ENCODE results near the gene SEC63.
"Not testable (repeated sequence)": the region's sequence is repeated elsewhere in the genome, so short reads cannot be mapped to it uniquely, and the experiment has no call there.

Gene SEC63

DNA sequence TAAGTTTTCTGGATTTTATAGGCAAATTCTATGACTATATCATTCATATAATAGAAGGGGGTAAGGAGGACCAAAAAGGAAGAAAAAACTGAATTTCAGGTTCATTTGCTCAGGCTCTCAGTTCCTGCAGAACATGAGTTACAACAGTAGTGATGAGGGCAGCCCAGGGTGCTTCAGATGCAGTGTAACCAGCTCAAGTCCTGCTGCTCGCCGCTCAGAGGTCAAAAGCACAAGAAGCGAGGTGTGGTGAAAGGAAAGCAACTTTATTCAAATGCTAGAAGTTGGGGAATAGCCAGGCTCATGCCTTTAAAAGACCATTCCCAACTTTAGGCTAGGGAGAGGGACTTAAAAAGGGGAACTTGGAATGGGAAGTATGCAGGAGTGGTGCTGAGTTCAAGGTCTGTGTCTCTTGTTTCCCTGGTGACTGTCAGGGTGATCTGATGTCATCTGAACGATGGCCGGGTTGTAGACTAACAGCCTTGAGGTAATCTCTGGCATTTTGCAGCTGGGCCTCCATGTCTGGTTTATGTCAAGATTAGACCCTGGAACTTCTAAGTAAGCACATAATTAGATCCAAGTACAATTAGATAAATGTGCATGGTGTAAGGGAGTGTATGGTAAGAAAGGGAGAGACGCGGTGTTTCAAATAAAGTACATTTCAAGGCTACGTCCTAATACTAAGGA is 14.5 kb upstream of the SEC63 start:
- no peak for DNase-seq

DNA sequence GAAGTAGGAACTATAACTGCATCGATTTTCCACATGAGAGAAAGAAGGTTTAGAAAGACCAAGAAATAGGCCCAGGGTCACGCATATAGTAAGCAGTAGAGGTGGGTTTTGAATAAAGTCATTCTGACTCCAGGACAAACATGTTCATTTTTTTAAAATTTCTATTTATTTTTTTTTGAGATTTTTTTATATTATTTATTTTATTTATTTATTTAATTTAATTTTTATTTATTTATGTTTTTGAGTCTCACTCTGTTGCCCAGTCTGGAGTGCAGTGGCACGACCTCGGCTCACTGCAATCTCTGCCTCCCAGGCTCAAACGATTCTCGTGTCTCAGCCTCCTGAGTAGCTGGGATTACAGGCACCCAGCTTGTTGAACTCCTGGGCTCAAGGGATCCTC is 13.2 kb upstream of the SEC63 start:
- no peak for DNase-seq

DNA sequence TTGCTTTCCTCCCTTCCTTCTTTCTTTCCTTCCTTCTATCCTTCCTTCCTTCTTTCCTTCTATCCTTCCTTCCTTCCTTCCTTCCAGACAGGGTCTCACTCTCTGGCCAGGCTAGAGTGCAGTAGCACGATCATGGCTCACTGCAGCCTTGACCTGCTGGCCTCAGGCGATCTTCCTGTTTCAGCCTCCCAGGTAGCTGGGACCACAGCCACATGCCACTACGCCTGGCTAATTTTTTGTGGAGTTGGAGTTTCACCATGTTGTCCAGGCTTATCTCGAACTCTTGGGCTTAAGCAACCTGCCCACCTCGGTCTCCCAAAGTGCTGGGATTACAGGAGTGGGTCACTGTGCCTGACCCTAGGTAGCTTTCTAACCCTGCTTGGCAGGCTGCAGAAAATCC is 12.2 kb upstream of the SEC63 start:
- DNase-seq: no peak

DNA sequence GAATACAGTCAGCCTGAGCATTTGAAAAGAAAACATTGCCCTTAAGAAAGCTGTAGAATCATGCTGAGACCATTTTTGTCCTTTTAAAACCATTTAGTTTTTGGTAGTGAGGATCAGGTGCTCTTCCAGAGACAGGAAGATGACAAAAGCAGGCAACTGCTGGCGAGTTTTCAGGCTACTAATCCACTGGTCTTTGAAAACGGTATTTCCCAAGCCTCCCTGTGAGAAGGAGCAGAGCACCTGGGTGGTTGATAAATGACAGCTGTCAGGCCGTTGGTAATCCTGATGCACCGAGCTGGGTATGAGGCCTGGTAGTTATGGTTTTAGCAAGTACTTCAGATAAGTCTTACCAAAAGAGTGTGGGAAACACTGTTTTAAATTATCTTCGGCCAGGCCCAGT is 10.1 kb upstream of the SEC63 start:
- DNase-seq: no peak

DNA sequence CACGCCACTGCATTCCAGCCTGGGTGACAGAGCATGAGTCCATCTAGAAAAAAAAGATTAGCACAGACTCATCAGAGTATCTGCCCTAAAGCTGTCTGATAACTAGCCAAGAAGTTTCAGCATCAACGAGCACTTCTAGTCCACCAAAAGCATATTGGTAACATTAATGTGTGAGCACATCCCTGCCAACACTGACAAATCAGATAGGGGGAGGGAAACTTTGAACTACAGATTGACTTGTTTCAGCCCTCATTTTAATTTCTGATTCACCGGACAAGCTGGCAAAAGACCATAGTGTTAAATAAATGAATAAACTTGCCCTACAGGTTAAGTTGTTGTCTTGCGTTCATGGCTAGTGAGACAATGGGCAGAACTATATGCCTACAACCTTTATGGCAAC is 7.7 kb upstream of the SEC63 start:
- DNase-seq: no peak

DNA sequence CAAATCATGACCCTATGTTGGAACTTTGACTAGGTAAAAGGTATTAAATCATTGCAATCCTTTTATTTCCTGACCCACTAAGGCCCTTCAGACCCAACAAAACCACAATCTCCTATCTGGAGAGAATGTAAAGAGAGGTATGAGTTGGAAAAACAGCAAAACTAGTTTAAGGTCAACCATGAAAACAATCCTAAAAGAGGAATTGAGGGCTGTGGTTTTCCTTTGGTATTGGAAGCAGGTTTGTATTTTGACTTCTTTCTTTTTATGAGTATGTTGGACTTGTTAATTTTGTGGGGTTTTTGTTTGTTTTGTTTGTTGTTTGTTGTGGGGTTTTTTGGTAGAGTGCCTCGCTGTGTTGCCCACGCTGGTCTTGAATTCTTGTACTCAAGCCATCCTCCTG is 4.7 kb upstream of the SEC63 start:
- DNase-seq: no peak

DNA sequence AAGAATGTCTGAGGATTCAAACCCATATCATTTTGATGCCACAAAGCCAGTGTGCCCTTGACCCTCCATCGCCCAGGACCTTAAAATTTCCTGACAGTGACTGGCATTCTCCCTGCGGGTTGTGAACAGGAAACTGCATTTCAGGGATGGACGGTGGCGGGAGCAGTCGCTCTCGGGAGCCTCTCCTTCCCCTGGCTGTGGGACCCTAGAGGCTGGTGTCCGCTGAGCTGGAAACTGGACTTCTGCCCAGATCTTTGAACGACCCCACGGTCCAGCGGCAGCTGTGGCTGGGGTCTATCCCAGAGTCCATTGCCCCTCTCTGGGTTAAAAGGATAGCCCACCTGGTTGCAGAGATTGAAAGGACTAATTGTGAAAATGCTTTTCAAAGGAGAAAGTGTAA is 1.4 kb upstream of the SEC63 start:
- no peak for DNase-seq

DNA sequence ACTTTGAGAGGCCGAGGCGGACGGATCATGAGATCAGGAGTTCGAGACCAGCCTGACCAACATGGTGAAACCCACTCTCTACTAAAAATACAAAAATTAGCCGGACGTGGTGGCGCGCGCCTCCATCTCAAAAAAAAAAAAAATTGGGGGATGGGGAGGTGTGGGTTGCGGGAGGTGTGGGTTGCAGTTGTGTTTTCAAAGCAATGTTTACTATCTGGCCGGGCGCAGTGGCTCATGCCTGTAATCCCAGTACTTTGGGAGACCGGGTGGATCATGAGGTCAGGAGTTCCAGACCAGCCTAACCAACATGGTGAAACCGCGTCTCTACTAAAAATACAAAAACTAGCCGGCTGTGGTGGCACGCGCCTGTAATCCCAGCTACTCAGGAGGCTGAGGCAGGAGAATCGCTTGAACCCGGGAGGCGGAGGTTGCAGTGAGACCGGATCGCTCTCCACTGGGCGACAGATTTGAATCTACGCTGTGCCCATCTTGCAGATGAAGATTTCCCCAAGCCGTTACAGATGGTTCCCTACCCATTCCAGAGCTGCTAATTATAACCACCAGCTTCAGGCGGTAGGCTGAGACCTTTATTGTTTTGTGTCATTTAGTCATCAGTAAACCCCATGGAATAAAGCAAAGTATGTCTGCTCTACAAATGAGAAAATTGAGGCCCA is 818 bp upstream of the SEC63 start:
- not testable (repeated sequence) for DNase-seq

DNA sequence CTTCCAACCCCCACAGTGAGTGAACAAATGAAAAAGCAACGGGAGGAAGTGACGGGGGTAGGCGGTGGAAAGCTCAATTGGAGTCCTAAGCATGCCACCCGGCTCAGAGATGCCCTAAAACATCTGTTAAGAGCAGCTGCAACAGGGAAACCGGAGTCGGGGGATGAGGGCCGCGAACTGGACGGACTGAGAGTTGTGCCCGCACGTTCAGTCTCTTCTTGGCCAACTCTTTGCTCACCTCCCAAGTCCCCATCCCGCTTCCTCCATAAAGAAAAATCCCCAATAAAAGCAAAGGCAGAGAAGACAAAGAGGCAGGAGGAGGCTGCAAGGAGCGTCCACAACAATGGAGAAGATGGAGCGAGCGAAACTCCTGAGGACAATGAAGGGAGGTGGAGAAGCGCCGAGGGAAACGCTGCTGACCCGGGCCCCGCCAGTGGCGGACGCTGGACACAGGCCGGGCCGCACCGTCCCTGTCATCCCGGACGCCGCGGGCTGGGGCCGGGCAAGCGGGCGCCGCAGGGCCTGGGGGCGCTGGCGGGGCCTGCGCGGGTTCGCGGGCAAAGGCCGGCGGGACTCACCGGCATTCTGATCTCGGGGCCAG is 600 bp downstream of the SEC63 start:
- peak; percentile 91 for DNase-seq

DNA sequence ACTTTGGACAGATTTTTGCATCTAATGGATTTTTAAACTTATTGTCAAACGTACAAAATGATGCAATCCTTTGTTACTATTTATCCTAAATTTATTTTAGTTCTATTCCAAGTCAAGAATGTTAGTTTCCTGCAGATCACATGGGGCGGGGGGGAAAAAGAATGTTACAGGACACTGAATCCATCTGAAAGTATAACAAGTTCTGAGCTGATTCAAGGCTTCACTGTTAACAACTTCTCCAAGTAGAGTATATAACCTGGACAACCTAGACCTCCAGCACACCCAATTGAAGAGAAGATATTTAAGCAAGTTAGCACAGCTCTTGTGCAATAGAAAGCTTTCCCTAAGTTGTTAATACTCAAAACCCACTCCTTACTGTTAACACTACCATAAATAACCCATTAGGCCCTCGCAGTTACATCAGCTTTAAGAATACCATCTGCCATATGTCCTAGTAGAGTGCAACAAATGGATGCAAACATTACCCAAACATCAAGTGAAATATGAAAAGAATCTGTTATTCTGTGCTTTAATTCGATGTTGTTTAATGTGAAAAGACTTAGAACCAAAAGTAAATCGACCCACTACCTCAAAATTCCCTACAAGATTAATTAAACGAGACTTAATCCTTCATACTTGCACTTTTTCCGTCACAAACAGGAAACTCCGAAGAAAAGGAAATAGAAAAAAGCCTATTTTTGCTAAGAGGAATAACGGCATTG is 1.3 kb downstream of the SEC63 start:
- peak; percentile 65 for DNase-seq

DNA sequence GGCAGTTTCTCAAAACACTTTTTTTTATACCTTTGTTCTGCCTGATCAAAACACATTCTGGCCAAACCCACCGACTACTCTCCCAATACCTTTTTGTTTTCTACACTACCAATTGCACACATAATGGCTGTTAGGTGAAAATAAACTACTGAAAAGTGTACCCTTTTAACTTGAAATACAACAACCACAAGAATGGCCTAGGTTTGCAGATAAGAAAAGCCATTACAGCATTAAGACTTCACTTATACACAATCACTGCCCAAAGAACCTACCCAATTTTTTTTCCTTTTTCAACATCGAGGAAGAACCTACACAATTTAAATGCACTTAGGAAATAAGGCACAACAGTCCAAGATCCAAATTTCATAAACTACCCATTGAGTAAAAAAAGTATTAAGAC is 1.8 kb downstream of the SEC63 start:
- DNase-seq: peak; percentile 60

DNA sequence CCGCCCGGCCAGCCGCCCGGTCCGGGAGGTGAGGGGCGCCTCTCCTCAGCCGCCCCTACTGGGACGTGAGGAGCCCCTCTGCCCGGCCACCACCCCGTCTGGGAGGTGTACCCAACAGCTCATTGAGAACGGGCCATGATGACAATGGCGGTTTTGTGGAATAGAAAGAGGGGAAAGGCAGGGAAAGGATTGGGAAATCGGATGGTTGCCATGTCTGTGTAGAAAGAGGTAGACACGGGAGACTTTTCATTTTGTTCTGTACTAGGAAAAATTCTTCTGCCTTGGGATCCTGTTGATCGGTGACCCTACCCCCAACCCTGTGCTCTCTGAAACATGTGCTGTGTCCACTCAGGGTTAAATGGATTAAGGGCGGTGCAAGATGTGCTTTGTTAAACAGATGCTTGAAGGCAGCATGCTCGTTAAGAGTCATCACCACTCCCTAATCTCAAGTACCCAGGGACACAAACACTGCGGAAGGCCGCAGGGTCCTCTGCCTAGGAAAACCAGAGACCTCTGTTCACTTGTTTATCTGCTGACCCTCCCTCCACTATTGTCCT is 4.1 kb downstream of the SEC63 start:
- DNase-seq: not testable (repeated sequence)

DNA sequence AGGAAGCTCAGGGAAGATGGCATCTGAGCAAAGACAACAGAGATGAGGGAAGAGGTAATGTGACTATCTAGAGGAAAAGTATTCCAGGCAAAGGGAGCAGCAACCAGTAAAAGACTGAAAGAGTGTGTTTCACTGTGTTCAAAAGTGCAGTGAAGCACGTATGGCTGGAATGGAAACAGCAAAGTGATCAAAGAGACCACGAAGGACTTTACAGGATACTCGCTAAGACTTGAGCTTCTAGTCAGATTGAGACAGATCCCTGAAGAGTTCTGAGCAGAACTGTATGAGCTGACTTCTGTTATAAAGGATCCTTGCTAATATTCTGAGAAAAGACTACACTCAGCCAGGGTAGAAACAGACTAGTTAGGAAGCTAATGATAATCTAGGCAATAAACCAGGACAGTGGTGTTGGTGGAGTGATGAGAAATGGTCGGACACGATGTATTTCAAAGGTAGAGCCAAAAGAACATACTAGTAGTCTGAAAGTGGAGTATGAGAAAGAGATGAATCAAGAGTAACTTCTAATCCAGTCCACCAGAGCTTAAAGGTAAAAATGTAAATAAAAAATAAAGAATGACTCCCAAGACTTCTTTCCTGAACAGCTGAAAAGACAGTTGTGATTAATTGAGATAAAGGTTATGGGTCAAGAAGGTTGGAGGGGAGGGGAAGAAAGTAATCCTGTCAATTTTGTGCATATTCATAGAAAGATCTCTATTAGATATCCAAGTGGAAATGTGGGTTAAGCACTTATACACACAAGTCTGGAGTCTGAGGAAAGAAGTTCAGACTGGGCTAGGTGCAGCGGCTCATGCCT is 14.2 kb downstream of the SEC63 start:
- DNase-seq: no peak

DNA sequence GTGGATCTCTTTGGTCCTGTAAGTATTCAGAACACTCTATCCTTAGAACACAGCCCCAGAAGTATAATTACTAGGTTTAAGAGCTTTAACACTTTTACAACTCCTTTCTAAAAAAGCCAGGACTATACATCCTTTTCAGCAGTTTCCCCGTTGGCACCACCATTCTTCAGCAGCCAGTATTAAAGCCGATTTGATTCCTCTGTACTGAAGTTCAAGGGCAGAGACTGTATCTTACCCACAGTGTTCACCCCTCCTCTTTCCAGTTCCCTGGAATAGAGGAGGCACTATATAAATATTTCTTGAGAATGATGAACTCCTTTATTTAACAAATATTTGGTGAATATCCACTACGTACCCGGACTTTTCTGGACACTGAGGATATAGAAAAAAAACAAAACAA is 15.9 kb downstream of the SEC63 start:
- DNase-seq: no peak

DNA sequence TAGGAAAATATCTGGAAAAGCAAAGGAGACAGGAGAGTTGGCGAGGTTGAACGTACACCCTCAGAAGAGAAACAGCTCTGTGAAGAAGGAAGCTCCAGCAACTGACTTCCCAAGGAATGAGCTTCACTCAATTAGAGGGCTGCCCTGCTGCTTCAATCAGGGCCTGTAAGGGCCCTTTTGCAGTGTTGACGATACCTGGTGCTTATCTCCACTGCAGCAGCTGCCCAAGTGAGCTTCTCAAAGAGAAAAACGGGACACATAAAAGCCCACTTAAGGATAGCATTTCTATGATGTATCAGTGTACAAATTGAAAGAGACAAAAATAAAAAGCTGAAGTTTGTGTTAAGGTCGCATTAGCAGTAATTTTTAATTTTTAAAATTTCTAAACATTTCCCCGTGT is 16.4 kb downstream of the SEC63 start:
- DNase-seq: peak; percentile 54

DNA sequence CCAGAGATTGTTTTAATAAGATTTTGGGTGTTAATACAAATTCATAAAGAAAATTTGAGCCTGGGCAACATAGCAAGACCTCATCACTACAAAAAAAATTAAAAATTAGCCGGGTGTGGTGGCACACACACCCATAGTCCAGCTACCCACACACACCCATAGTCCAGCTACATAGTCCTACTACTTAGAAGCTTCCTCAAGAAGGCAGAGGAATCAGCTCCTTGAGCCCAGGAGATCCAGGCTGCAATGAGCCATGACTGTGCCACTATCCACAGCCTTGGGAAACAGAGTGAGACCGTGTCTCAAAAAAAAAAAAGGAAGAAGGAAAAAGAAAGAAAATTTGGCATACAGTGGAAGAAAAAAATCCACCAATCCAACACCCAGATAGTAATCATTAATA is 16.8 kb downstream of the SEC63 start:
- DNase-seq: no peak

DNA sequence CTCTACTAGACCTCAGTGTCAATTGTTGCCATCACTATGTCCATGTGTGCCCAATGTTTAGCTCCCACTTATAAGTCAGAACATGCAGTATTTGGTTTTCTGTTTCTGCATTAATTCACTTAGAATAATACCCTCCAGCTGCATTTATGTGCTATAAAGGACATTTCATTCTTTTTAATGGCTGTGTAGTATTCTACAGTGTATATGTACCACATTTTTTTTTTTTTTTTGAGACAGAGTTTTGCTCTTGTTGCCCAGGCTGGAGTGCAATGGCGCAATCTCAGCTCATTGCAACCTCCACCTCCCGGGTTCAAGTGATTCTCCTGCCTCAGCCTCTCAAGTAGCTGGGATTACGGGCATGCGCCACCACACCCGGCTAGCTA is 21.1 kb downstream of the SEC63 start:
- DNase-seq: not testable (repeated sequence)

DNA sequence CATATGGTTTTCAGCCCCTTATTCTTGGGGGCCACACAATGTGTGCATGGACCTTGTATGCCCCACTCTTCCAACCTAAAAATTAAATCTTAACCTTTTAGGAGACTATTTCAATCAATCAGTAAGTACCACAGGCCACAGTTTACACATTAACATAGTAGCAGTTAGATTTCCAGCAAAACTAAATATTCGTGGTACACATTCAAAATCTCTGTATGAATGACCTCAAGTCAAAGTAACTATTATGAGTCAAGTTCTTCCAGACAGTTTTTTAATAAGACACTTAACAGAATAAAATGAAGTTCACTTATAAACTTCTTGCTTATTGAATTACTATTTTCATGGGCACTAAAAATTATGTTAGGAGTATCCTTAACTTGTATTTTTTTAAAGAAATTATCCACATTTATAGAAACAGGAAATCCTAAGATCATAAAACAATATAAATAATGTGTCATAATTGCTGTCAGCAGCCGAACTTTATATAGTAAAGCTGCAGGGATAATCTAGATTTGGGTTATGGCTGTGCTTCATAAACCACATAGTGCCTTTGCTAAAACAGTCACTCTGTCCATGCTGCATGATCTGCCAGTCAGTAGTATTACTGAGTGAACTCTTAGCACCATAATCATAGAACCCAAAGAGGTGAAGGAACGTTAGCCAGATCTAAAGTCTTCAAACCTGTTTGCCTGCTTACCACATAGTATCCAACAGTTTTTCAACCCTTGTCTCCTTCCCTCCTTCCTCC is 21.7 kb downstream of the SEC63 start:
- peak; percentile 15 for DNase-seq

DNA sequence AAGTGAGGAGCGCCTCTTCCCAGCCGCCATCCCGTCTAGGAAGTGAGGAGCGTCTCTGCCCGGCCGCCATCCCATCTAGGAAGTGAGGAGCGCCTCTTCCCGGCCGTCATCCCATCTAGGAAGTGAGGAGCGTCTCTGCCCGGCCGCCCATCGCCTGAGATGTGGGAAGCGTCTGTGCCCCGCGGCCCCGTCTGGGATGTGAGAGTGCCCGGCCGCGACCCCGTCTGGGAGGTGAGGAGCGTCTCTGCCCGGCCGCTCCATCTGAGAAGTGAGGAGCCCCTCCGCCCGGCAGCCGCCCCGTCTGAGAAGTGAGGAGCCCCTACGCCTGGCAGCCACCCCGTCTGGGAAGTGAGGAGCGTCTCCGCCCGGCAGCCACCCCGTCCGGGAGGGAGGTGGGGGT is 23.8 kb downstream of the SEC63 start:
- DNase-seq: not testable (repeated sequence)

DNA sequence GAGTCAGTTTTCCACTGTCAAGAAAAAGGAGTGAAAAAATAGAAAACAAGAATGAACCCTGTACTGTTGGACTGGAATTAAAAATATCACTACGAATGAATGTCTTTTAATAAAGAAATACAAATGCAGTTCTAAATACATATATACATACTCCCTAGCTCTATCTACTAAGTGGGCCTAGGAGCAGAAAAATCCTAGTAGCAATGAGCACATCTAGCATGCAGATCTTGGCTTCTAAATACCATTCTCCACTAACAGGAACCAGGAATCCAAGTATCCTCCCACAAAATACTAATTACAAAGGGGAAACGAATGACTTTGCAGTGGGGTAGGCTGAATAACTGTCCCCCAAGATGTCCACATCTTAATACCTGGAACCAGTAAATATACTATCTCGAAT is 25.4 kb downstream of the SEC63 start:
- DNase-seq: no peak

DNA sequence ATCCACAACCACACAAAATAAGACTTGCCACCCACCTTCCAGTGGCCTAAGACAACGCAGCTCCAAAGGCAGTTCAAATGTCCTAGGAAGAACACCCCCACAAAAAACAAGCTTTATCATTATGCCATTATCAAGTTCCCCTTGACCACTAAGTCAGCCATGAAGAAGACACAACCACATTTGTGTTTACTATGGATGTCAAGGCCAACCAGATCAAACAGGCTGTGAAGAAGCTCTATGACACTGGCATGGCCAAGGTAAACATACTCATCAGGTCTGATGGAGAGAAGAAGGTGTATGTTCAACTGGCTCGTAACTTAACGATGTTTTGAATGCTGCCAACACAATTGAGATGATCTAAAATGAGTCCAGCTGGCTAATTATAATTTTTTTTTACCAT is 26.1 kb downstream of the SEC63 start:
- DNase-seq: peak; percentile 13

DNA sequence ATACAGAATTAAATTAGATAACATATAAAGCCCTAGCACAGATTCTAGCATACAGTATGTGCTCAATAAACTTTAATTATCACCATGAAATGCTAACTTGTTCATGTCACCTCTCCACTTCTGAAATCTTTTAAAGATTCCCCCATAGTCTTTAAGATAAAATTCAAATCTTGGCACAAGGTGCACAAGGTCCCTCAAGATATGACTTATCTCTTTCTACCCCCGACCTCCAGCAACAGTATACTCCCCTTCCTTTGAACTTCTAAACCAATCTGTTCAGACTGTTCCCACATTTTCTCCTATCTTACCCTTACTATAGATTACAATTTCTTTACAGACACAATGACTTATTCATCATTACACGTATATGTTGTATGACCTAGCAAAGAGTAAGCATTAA is 29.0 kb downstream of the SEC63 start:
- DNase-seq: peak; percentile 33

Data from hematopoietic multipotent progenitor cell treated with erythropoietin and hydrocortisone succinate and interleukin-3 and kit ligand, for 4 days (in vitro differentiated cells).